K562 (cell line): ENCODE measurements around the gene LAG3. TPM values are rescaled to one million over a fixed set of nuclear protein-coding genes. Genes with fewer than 3 reads are reported as not detected.

Experiments
- NCOA2 ChIP-seq, 2 experiments: fragments of 450-650 bp; IDR thresholded peaks; 2 replicates each; pipeline ENCODE4 v1.6.1; 2018; ENCODE audit warnings: mild to moderate bottlenecking in 2 of 2, moderate library complexity in 1 of 2; ENCODE audit not compliant: partially characterized antibody in 2 of 2
- POLR2AphosphoS5 ChIP-seq: IDR thresholded peaks from 2 replicates; pipeline ENCODE4 v1.6.1; 2011; ENCODE audit warnings: mild to moderate bottlenecking, low read depth, low read length, moderate library complexity; ENCODE audit not compliant: control insufficient read depth, insufficient read depth
- RB1 ChIP-seq: fragments of 450-650 bp; IDR thresholded peaks from 2 replicates; pipeline ENCODE4 v1.6.1; 2017; ENCODE audit warnings: low read depth, mild to moderate bottlenecking
- SRSF3 ChIP-seq: fragments of 200-400 bp; formaldehyde crosslinking; IDR thresholded peaks from 2 replicates; pipeline ENCODE4 v1.6.1; 2016; ENCODE audit warnings: mild to moderate bottlenecking, low read length, moderate library complexity; ENCODE audit not compliant: insufficient read depth
- SRSF9 ChIP-seq: fragments of 200-400 bp; formaldehyde crosslinking; IDR thresholded peaks from 2 replicates; pipeline ENCODE4 v1.6.1; 2017; ENCODE audit warnings: low read depth, low read length, borderline replicate concordance
- STAT5B ChIP-seq: fragments of 250-450 bp; sonication (Bioruptor Pico); IDR thresholded peaks from 2 replicates; pipeline ENCODE4 v1.8.0; 2021; ENCODE audit warnings: mild to moderate bottlenecking, inconsistent platforms
- YY1 ChIP-seq, 3 experiments: IDR thresholded peaks; 2 replicates each; pipeline ENCODE4 v1.6.1; 2011; ENCODE audit warnings: low read length in 2 of 3, mild to moderate bottlenecking in 2 of 3, moderate library complexity in 2 of 3, borderline replicate concordance in 1 of 3, control low read depth in 1 of 3, low read depth in 1 of 3; ENCODE audit not compliant: insufficient read depth in 3 of 3, insufficient replicate concordance in 2 of 3, control insufficient read depth in 1 of 3, insufficient read length in 1 of 3; ENCODE audit errors: extremely low read depth in 1 of 3
- polyA plus RNA-seq, 8 experiments: library from polyadenylated mRNA; depleted of rRNA in 4 of 8; stranded (reverse) in 5 of 8; unstranded in 3 of 8; fragments of >200 nt; fragmentation: Nextera tagmentation in 2 of 8; fragmentation: Illumina TruSeq in 1 of 8; extraction: Ambion mirVana in 2 of 8; extraction: Trizol in 1 of 8; gene quantifications; 2 replicates each; pipeline versions ENCODE4 v1.2.1 to v1.2.3, GENCODE V29; 2011 to 2014; ENCODE audit warnings: inconsistent platforms in 1 of 8, missing spikeins in 1 of 8
- total RNA-seq, 7 experiments: library from RNA; depleted of rRNA in 6 of 7; stranded (reverse); fragments of >200 nt in 6 of 7; fragmentation: Illumina TruSeq in 2 of 7; extraction: Trizol in 2 of 7; gene quantifications; 2 replicates each; pipeline versions ENCODE4 v1.2.1 to v1.2.3, GENCODE V29; 2011 to 2021; ENCODE audit warnings: low replicate concordance in 1 of 7
- TF ChIP-seq, protein P1 (sequence below): fragments of 200-800 bp; sonication (Bioruptor generic); IDR thresholded peaks from 2 replicates; pipeline ENCODE4 v1.6.1; 2017; ENCODE audit warnings: missing genetic modification characterization, missing compliant biosample characterization
- TF ChIP-seq, protein P2 (sequence below), 2 experiments: fragments of 450-650 bp in 1 of 2; IDR thresholded peaks; 2 replicates each; pipeline ENCODE4 v1.6.1; 2011 to 2017; ENCODE audit warnings: low read depth in 2 of 2, antibody characterized with exemption in 1 of 2, borderline replicate concordance in 1 of 2, low read length in 1 of 2, mild to moderate bottlenecking in 1 of 2, mixed read lengths in 1 of 2; ENCODE audit not compliant: control insufficient read depth in 1 of 2
- TF ChIP-seq, protein P3 (sequence below): fragments of 450-650 bp; IDR thresholded peaks from 2 replicates; pipeline ENCODE4 v1.6.1; 2017; ENCODE audit warnings: mild to moderate bottlenecking, moderate library complexity
- TF ChIP-seq, protein P4 (sequence below): sonication (generic); formaldehyde crosslinking; IDR thresholded peaks from 2 replicates; pipeline ENCODE4 v1.8.1; 2022; ENCODE audit warnings: missing genetic modification reagents
- TF ChIP-seq, protein P5 (sequence below): sonication (generic); formaldehyde crosslinking; IDR thresholded peaks from 2 replicates; pipeline ENCODE4 v1.4.0; 2020; ENCODE audit warnings: mild to moderate bottlenecking, missing genetic modification reagents
- TF ChIP-seq, protein P6 (sequence below): fragments of 250-450 bp; sonication (Bioruptor Pico); IDR thresholded peaks from 2 replicates; pipeline ENCODE4 v1.4.0; 2020

The LAG3 gene
- total and polyA plus RNA-seq, 9 of the 15 experiments (the other 6 are each of a cell fraction or from before 2014, with no cell fraction given): 0.07 to 0.66 (median 0.09) TPM; not detected in 1

DNA sequence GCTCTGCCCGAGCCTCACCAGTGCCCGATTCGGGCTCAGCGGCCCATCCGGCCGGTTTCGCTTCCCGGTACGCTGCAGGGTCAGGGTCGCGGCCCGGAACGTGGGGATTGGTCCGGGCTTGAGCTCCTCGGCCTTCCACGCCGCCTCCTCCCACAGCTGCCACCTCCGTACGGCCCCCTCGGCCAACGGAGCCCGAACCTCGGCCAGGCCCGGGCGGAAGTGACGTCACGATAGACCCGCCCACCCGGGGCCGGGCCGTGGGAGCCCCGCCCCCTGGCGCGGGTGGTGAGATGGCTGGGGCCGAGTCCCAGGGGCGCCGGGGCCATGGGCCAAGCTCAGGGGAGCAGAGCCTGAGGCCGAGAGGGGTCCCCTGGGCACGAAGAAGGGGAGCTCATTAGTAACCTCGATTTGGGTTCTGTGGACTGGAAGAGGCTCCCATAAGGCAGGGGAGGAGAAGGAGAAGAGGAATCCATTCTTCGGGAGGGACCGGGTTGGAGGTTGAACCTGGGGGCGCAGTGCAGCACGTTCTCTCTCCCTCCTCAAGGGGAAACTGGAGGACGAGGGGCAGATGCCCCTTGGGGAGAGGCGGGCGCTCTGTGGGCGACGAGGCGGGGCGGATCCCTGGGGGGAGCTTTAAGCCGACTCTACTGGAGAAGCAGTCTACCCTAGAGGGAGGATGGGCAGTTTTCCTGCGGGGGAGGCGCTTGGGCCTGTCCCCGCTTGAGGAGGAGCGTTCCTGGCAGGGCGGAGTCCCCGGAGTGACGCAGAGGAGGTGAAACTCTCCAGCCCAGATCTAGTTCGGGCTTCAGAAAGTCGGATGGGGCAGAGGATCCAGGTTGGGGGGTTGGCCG is 19.2 kb upstream of the LAG3 start, which contains the start of gene MLF2 (continued):
- TF ChIP-seq, protein P1, sequence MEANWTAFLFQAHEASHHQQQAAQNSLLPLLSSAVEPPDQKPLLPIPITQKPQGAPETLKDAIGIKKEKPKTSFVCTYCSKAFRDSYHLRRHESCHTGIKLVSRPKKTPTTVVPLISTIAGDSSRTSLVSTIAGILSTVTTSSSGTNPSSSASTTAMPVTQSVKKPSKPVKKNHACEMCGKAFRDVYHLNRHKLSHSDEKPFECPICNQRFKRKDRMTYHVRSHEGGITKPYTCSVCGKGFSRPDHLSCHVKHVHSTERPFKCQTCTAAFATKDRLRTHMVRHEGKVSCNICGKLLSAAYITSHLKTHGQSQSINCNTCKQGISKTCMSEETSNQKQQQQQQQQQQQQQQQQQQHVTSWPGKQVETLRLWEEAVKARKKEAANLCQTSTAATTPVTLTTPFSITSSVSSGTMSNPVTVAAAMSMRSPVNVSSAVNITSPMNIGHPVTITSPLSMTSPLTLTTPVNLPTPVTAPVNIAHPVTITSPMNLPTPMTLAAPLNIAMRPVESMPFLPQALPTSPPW: peak; percentile 85
- TF ChIP-seq, protein P2, sequence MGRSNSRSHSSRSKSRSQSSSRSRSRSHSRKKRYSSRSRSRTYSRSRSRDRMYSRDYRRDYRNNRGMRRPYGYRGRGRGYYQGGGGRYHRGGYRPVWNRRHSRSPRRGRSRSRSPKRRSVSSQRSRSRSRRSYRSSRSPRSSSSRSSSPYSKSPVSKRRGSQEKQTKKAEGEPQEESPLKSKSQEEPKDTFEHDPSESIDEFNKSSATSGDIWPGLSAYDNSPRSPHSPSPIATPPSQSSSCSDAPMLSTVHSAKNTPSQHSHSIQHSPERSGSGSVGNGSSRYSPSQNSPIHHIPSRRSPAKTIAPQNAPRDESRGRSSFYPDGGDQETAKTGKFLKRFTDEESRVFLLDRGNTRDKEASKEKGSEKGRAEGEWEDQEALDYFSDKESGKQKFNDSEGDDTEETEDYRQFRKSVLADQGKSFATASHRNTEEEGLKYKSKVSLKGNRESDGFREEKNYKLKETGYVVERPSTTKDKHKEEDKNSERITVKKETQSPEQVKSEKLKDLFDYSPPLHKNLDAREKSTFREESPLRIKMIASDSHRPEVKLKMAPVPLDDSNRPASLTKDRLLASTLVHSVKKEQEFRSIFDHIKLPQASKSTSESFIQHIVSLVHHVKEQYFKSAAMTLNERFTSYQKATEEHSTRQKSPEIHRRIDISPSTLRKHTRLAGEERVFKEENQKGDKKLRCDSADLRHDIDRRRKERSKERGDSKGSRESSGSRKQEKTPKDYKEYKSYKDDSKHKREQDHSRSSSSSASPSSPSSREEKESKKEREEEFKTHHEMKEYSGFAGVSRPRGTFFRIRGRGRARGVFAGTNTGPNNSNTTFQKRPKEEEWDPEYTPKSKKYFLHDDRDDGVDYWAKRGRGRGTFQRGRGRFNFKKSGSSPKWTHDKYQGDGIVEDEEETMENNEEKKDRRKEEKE (IDR thresholded peaks at IDR 0.05; ENCODE audit: borderline replicate concordance in 1 of 2, control insufficient read depth in 1 of 2, low read depth in 2 of 2, low read length in 1 of 2): 0 out of 4 replicates have a peak, but pooled peaks of 1 of the 2 experiments have one; percentile 63
- TF ChIP-seq, protein P3, sequence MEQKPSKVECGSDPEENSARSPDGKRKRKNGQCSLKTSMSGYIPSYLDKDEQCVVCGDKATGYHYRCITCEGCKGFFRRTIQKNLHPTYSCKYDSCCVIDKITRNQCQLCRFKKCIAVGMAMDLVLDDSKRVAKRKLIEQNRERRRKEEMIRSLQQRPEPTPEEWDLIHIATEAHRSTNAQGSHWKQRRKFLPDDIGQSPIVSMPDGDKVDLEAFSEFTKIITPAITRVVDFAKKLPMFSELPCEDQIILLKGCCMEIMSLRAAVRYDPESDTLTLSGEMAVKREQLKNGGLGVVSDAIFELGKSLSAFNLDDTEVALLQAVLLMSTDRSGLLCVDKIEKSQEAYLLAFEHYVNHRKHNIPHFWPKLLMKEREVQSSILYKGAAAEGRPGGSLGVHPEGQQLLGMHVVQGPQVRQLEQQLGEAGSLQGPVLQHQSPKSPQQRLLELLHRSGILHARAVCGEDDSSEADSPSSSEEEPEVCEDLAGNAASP: no peak
- TF ChIP-seq NCOA2 (IDR thresholded peaks at IDR 0.05; ENCODE audit: partially characterized antibody in 2 of 2) (no peak), STAT5B (CRISPR knock-in tag) (no peak), SRSF9 (no peak), SRSF3 (no peak), RB1 (peak; percentile 44; the same call in 1 of the 2 replicates), POLR2AphosphoS5 (peak; percentile 72; the same call in 1 of the 2 replicates), YY1 (IDR thresholded peaks at IDR 0.05; ENCODE audit: borderline replicate concordance in 1 of 3, control insufficient read depth in 1 of 3, extremely low read depth in 1 of 3, insufficient read depth in 3 of 3, insufficient read length in 1 of 3, insufficient replicate concordance in 2 of 3, low read depth in 1 of 3, low read length in 2 of 3) (peak in 2 of 3 experiments; percentile 13 to 65)
- TF ChIP-seq, protein P4, sequence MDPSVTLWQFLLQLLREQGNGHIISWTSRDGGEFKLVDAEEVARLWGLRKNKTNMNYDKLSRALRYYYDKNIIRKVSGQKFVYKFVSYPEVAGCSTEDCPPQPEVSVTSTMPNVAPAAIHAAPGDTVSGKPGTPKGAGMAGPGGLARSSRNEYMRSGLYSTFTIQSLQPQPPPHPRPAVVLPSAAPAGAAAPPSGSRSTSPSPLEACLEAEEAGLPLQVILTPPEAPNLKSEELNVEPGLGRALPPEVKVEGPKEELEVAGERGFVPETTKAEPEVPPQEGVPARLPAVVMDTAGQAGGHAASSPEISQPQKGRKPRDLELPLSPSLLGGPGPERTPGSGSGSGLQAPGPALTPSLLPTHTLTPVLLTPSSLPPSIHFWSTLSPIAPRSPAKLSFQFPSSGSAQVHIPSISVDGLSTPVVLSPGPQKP: 0 out of 2 replicates have a peak, but pooled peaks have one; percentile 44
- TF ChIP-seq, protein P5, sequence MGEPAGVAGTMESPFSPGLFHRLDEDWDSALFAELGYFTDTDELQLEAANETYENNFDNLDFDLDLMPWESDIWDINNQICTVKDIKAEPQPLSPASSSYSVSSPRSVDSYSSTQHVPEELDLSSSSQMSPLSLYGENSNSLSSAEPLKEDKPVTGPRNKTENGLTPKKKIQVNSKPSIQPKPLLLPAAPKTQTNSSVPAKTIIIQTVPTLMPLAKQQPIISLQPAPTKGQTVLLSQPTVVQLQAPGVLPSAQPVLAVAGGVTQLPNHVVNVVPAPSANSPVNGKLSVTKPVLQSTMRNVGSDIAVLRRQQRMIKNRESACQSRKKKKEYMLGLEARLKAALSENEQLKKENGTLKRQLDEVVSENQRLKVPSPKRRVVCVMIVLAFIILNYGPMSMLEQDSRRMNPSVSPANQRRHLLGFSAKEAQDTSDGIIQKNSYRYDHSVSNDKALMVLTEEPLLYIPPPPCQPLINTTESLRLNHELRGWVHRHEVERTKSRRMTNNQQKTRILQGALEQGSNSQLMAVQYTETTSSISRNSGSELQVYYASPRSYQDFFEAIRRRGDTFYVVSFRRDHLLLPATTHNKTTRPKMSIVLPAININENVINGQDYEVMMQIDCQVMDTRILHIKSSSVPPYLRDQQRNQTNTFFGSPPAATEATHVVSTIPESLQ (CRISPR knock-in tag): no peak
- TF ChIP-seq, protein P6, sequence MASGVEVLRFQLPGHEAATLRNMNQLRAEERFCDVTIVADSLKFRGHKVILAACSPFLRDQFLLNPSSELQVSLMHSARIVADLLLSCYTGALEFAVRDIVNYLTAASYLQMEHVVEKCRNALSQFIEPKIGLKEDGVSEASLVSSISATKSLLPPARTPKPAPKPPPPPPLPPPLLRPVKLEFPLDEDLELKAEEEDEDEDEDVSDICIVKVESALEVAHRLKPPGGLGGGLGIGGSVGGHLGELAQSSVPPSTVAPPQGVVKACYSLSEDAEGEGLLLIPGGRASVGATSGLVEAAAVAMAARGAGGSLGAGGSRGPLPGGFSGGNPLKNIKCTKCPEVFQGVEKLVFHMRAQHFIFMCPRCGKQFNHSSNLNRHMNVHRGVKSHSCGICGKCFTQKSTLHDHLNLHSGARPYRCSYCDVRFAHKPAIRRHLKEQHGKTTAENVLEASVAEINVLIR (CRISPR knock-in tag): peak; percentile 74
